GM12873 (cell line): ENCODE data around the gene TMEM179.

Experiments
- CTCF ChIP-seq: IDR thresholded peaks from 2 replicates; pipeline ENCODE4 v1.5.1; 2012; ENCODE audit warnings: low read depth, mild to moderate bottlenecking, moderate library complexity, low read length, control low read depth; ENCODE audit not compliant: insufficient read depth; ENCODE audit errors: missing control alignments

The TMEM179 gene

GRCh38 chr14:104604458-104605449 is at the start of gene TMEM179:
TMEM179 (minus strand) TSS chr14:104604772; CDS start chr14:104604741, 31 bp downstream.
- TF ChIP-seq CTCF: no peak

- TF ChIP-seq CTCF: no peak
These were observed 49.5 kb upstream of the TMEM179 start for GRCh38 chr14:104654119-104654518.

GRCh38 chr14:104652386-104652785 is 47.8 kb upstream of the TMEM179 start:
- TF ChIP-seq CTCF: no peak

- TF ChIP-seq CTCF: no peak
These were observed 47.3 kb upstream of the TMEM179 start for GRCh38 chr14:104651876-104652260.

GRCh38 chr14:104650981-104651875 is 46.7 kb upstream of the TMEM179 start:
- TF ChIP-seq CTCF: no peak

GRCh38 chr14:104650057-104650980 is 45.7 kb upstream of the TMEM179 start:
- TF ChIP-seq CTCF: peak; percentile 97
